PC-3 (cell line): ENCODE results near the gene BEX1. TPM values are rescaled to one million over a fixed set of nuclear protein-coding genes. Genes with fewer than 3 reads are reported as not detected.
"Not testable (repeated sequence)": the region's sequence is repeated elsewhere in the genome, so short reads cannot be mapped to it uniquely, and the experiment has no call there.

Experiments
- ATAC-seq: fragments of 200-7000 bp; cut with Tn5 transposase; 2 replicates; pipeline ENCODE4 v1.9.1; 2020; ENCODE audit warnings: mild to moderate bottlenecking, moderate library complexity
- BruUV-seq: library from RNA; stranded (reverse); fragments of 400-500 nt; replicated peaks from 2 replicates; lab custom pipeline; 2021; lab: Mats Ljungman, UMichigan
- CTCF ChIA-PET: fragments of 300-600 bp; sonication (Branson Sonifier 250); formaldehyde crosslinking; loops from one replicate; lab custom pipeline; 2022; ENCODE audit warnings: antibody characterized with exemption; lab: Charles Lee
- POLR2A ChIA-PET: fragments of 300-600 bp; sonication (Branson Sonifier 250); formaldehyde crosslinking; loops from one replicate; lab custom pipeline; 2022; ENCODE audit warnings: antibody characterized with exemption; ENCODE audit not compliant: unreplicated experiment; lab: Charles Lee
- DNase-seq: peaks from one replicate; pipeline ENCODE4 v3.0.0-alpha.2; 2015
- H2AFZ ChIP-seq: fragments of 300-600 bp; sonication (generic); 2 replicates; pipeline ENCODE4 v1.6.0; 2016; ENCODE audit warnings: antibody characterized with exemption, low read length
- H3F3A ChIP-seq: fragments of 300-600 bp; sonication (generic); one replicate; pipeline ENCODE4 v1.6.0; 2017; ENCODE audit warnings: antibody characterized with exemption, low read length, control low read depth, mild to moderate bottlenecking; ENCODE audit not compliant: unreplicated experiment
- H3K27ac ChIP-seq: fragments of 300-600 bp; sonication (generic); 2 replicates; pipeline ENCODE4 v1.5.1; 2016; ENCODE audit warnings: mild to moderate bottlenecking, low read length
- H3K27me3 ChIP-seq: fragments of 300-600 bp; sonication (generic); 2 replicates; pipeline ENCODE4 v1.6.1; 2016; ENCODE audit warnings: low read length, mixed read lengths
- H3K36me3 ChIP-seq: fragments of 300-600 bp; sonication (generic); 2 replicates; pipeline ENCODE4 v1.6.1; 2016; ENCODE audit warnings: low read depth, mixed run types, low read length, mixed read lengths
- H3K4me1 ChIP-seq: fragments of 300-600 bp; sonication (generic); 2 replicates; pipeline ENCODE4 v1.5.1; 2016; ENCODE audit warnings: low read length; ENCODE audit not compliant: insufficient read depth
- H3K4me2 ChIP-seq: fragments of 300-600 bp; sonication (generic); 2 replicates; pipeline ENCODE4 v1.6.0; 2016; ENCODE audit warnings: low read length
- H3K4me3 ChIP-seq: fragments of 300-600 bp; sonication (generic); 2 replicates; pipeline ENCODE4 v1.5.1; 2016; ENCODE audit warnings: mild to moderate bottlenecking, low read length, mixed read lengths
- H3K79me2 ChIP-seq: fragments of 300-600 bp; sonication (generic); 2 replicates; pipeline ENCODE4 v1.6.1; 2017; ENCODE audit warnings: low read length, mixed read lengths
- H3K9ac ChIP-seq: fragments of 300-600 bp; sonication (generic); 2 replicates; pipeline ENCODE4 v1.6.0; 2016; ENCODE audit warnings: mild to moderate bottlenecking, low read length
- H3K9me2 ChIP-seq: fragments of 300-600 bp; sonication (generic); replicated peaks from 2 replicates; pipeline ENCODE4 v1.6.1; 2016; ENCODE audit warnings: mixed run types, low read length, mixed read lengths
- H3K9me3 ChIP-seq: fragments of 300-600 bp; sonication (generic); 2 replicates; pipeline ENCODE4 v1.6.1; 2016; ENCODE audit warnings: low read length, mixed read lengths
- H4K20me1 ChIP-seq: fragments of 300-600 bp; sonication (generic); 2 replicates; pipeline ENCODE4 v1.6.1; 2016; ENCODE audit warnings: low read length, mixed read lengths
- EZH2 ChIP-seq: fragments of 300-600 bp; sonication (generic); IDR thresholded peaks from one replicate; pipeline ENCODE4 v1.6.1; 2017; ENCODE audit warnings: antibody characterized with exemption, mild to moderate bottlenecking, low read length; ENCODE audit not compliant: unreplicated experiment
- EZH2phosphoT487 ChIP-seq: fragments of 300-600 bp; sonication (generic); IDR thresholded peaks from 2 replicates; pipeline ENCODE4 v1.6.1; 2018; ENCODE audit warnings: mild to moderate bottlenecking, antibody characterized with exemption, low read length, borderline replicate concordance
- intact Hi-C: fragments of 100-400 bp; cut with micrococcal nuclease; formaldehyde crosslinking; loops from 2 replicates; pipeline ENCODE4 v1.9.0; 2023
- total RNA-seq: library from RNA; depleted of rRNA; stranded (reverse); fragments of >200 nt; gene quantifications from 2 replicates; pipeline ENCODE4 v1.2.3, GENCODE V29; 2014
- TF ChIP-seq, protein P1 (sequence below): fragments of 300-600 bp; sonication (generic); conservative IDR thresholded peaks from 2 replicates; pipeline ENCODE4 v1.5.1; 2017; ENCODE audit warnings: antibody characterized with exemption, low read depth, mild to moderate bottlenecking, low read length

The BEX1 gene
- total RNA-seq, 1 experiment from 2014 or later: 4.0 TPM

DNA sequence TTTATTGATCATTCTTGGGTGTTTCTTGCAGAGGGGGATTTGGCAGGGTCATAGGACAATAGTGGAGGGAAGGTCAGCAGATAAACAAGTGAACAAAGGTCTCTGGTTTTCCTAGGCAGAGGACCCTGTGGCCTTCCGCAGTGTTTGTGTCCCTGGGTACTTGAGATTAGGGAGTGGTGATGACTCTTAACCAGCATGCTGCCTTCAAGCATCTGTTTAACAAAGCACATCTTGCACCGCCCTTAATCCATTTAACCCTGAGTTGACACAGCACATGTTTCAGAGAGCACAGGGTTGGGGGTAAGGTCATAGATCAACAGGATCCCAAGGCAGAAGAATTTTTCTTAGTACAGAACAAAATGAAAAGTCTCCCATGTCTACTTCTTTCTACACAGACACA is 39.9 kb upstream of the BEX1 start:
- H3K4me1 ChIP-seq, intact Hi-C loops, ATAC-seq, H3K9me2 ChIP-seq, H3K36me3 ChIP-seq, BruUV-seq, H3K4me3 ChIP-seq, H3K9ac ChIP-seq, H3K79me2 ChIP-seq, H4K20me1 ChIP-seq, H3K27ac ChIP-seq, H2AFZ ChIP-seq, H3K9me3 ChIP-seq, CTCF ChIA-PET, DNase-seq, H3F3A ChIP-seq, H3K4me2 ChIP-seq, H3K27me3 ChIP-seq, POLR2A ChIA-PET: not testable (repeated sequence)

GRCh38 chrX:103101299-103102042 is 37.5 kb upstream of the BEX1 start:
- Histone ChIP-seq H3K4me1 (no peaks in the 10 kb centered on the region), H3K27ac (no peak overlapping the region), H2AFZ (no peak overlapping the region), H3K9ac (no peak overlapping the region), H3K4me2 (no peak overlapping the region), H3K4me3 (no peak overlapping the region), H3K9me2 (no peaks in the 10 kb centered on the region), H3K27me3 (no peaks in the 10 kb centered on the region), H3K9me3 (no peaks in the 10 kb centered on the region), H3K36me3 (no peaks in the 10 kb centered on the region), H3K79me2 (no peaks in the 10 kb centered on the region), H4K20me1 (no peaks in the 10 kb centered on the region), H3F3A (no peaks in the 10 kb centered on the region)
- DNase-seq (no peak), ATAC-seq (no peak)
- BruUV-seq: no TSS peak
- TF ChIP-seq EZH2phosphoT487 (no peak), EZH2 (no peak)
- TF ChIP-seq, protein P1, sequence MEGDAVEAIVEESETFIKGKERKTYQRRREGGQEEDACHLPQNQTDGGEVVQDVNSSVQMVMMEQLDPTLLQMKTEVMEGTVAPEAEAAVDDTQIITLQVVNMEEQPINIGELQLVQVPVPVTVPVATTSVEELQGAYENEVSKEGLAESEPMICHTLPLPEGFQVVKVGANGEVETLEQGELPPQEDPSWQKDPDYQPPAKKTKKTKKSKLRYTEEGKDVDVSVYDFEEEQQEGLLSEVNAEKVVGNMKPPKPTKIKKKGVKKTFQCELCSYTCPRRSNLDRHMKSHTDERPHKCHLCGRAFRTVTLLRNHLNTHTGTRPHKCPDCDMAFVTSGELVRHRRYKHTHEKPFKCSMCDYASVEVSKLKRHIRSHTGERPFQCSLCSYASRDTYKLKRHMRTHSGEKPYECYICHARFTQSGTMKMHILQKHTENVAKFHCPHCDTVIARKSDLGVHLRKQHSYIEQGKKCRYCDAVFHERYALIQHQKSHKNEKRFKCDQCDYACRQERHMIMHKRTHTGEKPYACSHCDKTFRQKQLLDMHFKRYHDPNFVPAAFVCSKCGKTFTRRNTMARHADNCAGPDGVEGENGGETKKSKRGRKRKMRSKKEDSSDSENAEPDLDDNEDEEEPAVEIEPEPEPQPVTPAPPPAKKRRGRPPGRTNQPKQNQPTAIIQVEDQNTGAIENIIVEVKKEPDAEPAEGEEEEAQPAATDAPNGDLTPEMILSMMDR: no peak
- ChIA-PET POLR2A (no interaction called here), CTCF (no interaction called here)
- intact Hi-C loops: no loop called here

- no peaks in the 10 kb centered on the region for H3K36me3 ChIP-seq
- no peaks in the 10 kb centered on the region for H3K9me2 ChIP-seq
- no peak for TF ChIP-seq EZH2phosphoT487
- TF ChIP-seq, protein P1: no peak
- no peak for TF ChIP-seq EZH2
- intact Hi-C loops: no loop called here
- BruUV-seq: no TSS peak
- H4K20me1 ChIP-seq: no peaks in the 10 kb centered on the region
- H3K4me2 ChIP-seq: no peak overlapping the region
- DNase-seq (no peak), ATAC-seq (no peak)
- H3K27me3 ChIP-seq: no peaks in the 10 kb centered on the region
- no peak overlapping the region for H3K27ac ChIP-seq
- no peaks in the 10 kb centered on the region for H3K4me1 ChIP-seq
- ChIA-PET CTCF (no interaction called here), POLR2A (no interaction called here)
- H3K4me3 ChIP-seq: no peak overlapping the region
- H3K79me2 ChIP-seq: no peaks in the 10 kb centered on the region
- H3K9ac ChIP-seq: no peak overlapping the region
- H3K9me3 ChIP-seq: no peaks in the 10 kb centered on the region
- no peaks in the 10 kb centered on the region for H3F3A ChIP-seq
- no peak overlapping the region for H2AFZ ChIP-seq
These were observed 36.5 kb upstream of the BEX1 start for GRCh38 chrX:103100484-103100883.
